Loucy (cell line): ENCODE results near the gene PTPRK.

ENCODE experiments used
- H2AFZ ChIP-seq: fragments of 200-600 bp; sonication (generic); 2 replicates; pipeline ENCODE4 v1.6.0; 2016; ENCODE audit warnings: antibody characterized with exemption, mild to moderate bottlenecking, low read length, moderate library complexity
- H3F3A ChIP-seq: fragments of 200-600 bp; 2 replicates; pipeline ENCODE4 v1.6.0; 2016; ENCODE audit warnings: antibody characterized with exemption, low read depth, mild to moderate bottlenecking
- H3K27me3 ChIP-seq: fragments of 200-600 bp; sonication (generic); 2 replicates; pipeline ENCODE4 v1.6.1; 2014; ENCODE audit warnings: low read length, mild to moderate bottlenecking; ENCODE audit not compliant: insufficient read depth, poor library complexity, severe bottlenecking
- H3K36me3 ChIP-seq: fragments of 200-600 bp; sonication (generic); 2 replicates; pipeline ENCODE4 v1.6.1; 2016; ENCODE audit warnings: low read length; ENCODE audit not compliant: insufficient read depth
- H3K4me1 ChIP-seq: fragments of 200-600 bp; sonication (generic); 2 replicates; pipeline ENCODE4 v1.5.1; 2014; ENCODE audit warnings: low read length, mild to moderate bottlenecking; ENCODE audit not compliant: insufficient read depth, poor library complexity, severe bottlenecking
- H3K4me2 ChIP-seq: fragments of 200-600 bp; sonication (generic); 2 replicates; pipeline ENCODE4 v1.6.0; 2014; ENCODE audit warnings: antibody characterized with exemption, low read length, low read depth, mild to moderate bottlenecking; ENCODE audit not compliant: poor library complexity, severe bottlenecking
- H3K4me3 ChIP-seq: fragments of 200-600 bp; sonication (generic); 2 replicates; pipeline ENCODE4 v1.5.1; 2014; ENCODE audit warnings: low read length, mild to moderate bottlenecking, mixed read lengths; ENCODE audit not compliant: poor library complexity, severe bottlenecking
- H3K79me2 ChIP-seq: fragments of 200-600 bp; sonication (generic); 2 replicates; pipeline ENCODE4 v1.6.1; 2014; ENCODE audit warnings: low read length; ENCODE audit not compliant: insufficient read depth
- H3K9ac ChIP-seq: fragments of 200-600 bp; sonication (generic); 2 replicates; pipeline ENCODE4 v1.6.0; 2014; ENCODE audit warnings: mild to moderate bottlenecking, low read depth, low read length, moderate library complexity; ENCODE audit not compliant: poor library complexity, severe bottlenecking
- H3K9me2 ChIP-seq: fragments of 200-600 bp; sonication (generic); replicated peaks from 2 replicates; pipeline ENCODE4 v1.6.1; 2016; ENCODE audit warnings: low read depth, low read length, mixed read lengths
- H3K9me3 ChIP-seq: fragments of 200-600 bp; sonication (generic); 2 replicates; pipeline ENCODE4 v1.6.1; 2014; ENCODE audit warnings: mild to moderate bottlenecking, antibody characterized with exemption, low read length, low read depth; ENCODE audit not compliant: insufficient read depth
- H4K20me1 ChIP-seq: fragments of 200-600 bp; sonication (generic); 2 replicates; pipeline ENCODE4 v1.6.0; 2014; ENCODE audit warnings: antibody characterized with exemption, low read length, mild to moderate bottlenecking; ENCODE audit not compliant: insufficient read depth, poor library complexity, severe bottlenecking
- EZH2phosphoT487 ChIP-seq: fragments of 200-600 bp; IDR thresholded peaks from 2 replicates; pipeline ENCODE4 v1.6.1; 2018; ENCODE audit warnings: antibody characterized with exemption, mild to moderate bottlenecking, moderate library complexity, borderline replicate concordance
- TF ChIP-seq, protein P1 (sequence below): fragments of 200-600 bp; sonication (generic); conservative IDR thresholded peaks from 2 replicates; pipeline ENCODE4 v1.5.1; 2014; ENCODE audit warnings: mild to moderate bottlenecking, antibody characterized with exemption, low read length

PTPRK gene

DNA sequence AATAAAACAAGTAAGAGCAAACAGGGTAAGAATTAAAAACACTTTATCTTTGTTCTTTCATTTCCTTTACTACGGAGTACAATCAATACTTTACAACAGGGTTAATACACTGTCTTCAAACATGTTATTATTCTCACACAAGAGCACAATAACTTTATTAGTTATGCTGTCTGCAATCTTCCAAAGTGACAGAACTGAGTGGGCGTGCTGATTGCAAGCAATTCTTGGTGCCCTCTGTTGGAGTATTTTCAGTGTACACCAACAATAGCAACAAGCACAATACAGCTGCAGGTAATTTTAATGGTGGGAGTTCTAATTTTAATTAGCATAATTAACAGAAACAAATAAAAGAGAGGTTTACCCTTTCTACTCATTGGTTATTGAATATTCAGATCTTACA is 33.9 kb upstream of the PTPRK start:
- Histone ChIP-seq H3K79me2 (no peaks in the 10 kb centered on the region), H3K9me2 (no peaks in the 10 kb centered on the region), H3K4me3 (no peak overlapping the region), H3K9me3 (no peaks in the 10 kb centered on the region), H3F3A (no peaks in the 10 kb centered on the region), H3K27me3 (no peaks in the 10 kb centered on the region), H2AFZ (no peak overlapping the region), H3K4me1 (no peaks in the 10 kb centered on the region), H3K36me3 (no peaks in the 10 kb centered on the region), H4K20me1 (no peaks in the 10 kb centered on the region), H3K4me2 (no peak overlapping the region), H3K9ac (no peak overlapping the region)
- TF ChIP-seq EZH2phosphoT487, result no peak
- TF ChIP-seq, protein P1, sequence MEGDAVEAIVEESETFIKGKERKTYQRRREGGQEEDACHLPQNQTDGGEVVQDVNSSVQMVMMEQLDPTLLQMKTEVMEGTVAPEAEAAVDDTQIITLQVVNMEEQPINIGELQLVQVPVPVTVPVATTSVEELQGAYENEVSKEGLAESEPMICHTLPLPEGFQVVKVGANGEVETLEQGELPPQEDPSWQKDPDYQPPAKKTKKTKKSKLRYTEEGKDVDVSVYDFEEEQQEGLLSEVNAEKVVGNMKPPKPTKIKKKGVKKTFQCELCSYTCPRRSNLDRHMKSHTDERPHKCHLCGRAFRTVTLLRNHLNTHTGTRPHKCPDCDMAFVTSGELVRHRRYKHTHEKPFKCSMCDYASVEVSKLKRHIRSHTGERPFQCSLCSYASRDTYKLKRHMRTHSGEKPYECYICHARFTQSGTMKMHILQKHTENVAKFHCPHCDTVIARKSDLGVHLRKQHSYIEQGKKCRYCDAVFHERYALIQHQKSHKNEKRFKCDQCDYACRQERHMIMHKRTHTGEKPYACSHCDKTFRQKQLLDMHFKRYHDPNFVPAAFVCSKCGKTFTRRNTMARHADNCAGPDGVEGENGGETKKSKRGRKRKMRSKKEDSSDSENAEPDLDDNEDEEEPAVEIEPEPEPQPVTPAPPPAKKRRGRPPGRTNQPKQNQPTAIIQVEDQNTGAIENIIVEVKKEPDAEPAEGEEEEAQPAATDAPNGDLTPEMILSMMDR, result peak; percentile 43

DNA sequence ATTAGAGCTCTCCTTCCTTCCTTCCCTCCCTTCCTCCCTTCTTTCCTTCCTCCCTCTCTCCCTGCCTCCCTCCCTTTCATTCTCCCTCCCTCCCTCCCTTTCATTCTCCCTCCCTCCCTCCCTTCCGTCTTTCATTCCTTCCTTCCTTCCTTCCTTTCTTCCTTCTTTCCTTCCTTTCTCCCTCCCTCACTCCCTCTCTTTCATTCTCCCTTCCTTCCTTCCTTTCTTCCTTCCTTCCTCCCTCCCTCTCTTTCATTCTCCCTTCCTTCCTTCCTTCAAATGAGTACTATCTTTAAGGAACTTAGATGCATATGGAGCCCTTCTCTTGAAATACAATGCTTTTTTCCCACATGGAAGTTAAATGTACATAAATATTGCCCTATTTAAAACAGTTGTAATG is 20.9 kb upstream of the PTPRK start:
- TF ChIP-seq EZH2phosphoT487, result no peak
- TF ChIP-seq, protein P1, result no peak
- H3K9me2 ChIP-seq, result no peaks in the 10 kb centered on the region
- H3K36me3 ChIP-seq, result no peaks in the 10 kb centered on the region
- no peak overlapping the region for H3K4me3 ChIP-seq
- H4K20me1 ChIP-seq, result no peaks in the 10 kb centered on the region
- H3K79me2 ChIP-seq, result no peaks in the 10 kb centered on the region
- H3K4me2 ChIP-seq, result no peak overlapping the region
- no peaks in the 10 kb centered on the region for H3F3A ChIP-seq
- peaks cover 4% of the 10 kb centered on the region for H3K4me1 ChIP-seq
- peaks cover 15% of the 10 kb centered on the region for H3K9me3 ChIP-seq
- H3K9ac ChIP-seq, result no peak overlapping the region
- H2AFZ ChIP-seq, result no peak overlapping the region
- H3K27me3 ChIP-seq, result no peaks in the 10 kb centered on the region

DNA sequence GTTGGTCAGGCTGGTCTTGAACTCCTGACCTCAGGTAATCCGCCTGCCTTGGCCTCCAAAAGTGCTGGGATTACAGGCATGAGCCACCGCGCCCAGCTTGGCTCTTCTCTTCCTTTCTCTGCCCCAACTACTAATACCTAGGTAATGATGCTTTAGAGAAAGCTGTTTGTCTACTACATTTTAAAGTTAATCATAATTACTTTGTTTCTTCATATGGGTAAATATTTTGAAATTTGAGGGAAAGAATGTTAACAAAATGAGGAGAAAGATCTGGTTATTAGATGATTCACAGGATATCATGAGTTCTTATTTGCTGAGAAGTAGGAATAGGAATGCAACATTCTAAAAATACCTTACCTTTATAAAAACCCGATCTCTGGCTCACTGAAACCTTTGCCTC is 18.4 kb upstream of the PTPRK start:
- H3K4me2 ChIP-seq, result no peak overlapping the region
- no peak overlapping the region for H3K9ac ChIP-seq
- no peaks in the 10 kb centered on the region for H3K36me3 ChIP-seq
- H3K4me3 ChIP-seq, result no peak overlapping the region
- no peaks in the 10 kb centered on the region for H3F3A ChIP-seq
- H3K4me1 ChIP-seq, result peaks cover 11% of the 10 kb centered on the region
- H3K79me2 ChIP-seq, result no peaks in the 10 kb centered on the region
- no peak overlapping the region for H2AFZ ChIP-seq
- H3K27me3 ChIP-seq, result no peaks in the 10 kb centered on the region
- no peak for TF ChIP-seq EZH2phosphoT487
- TF ChIP-seq, protein P1, result no peak
- no peaks in the 10 kb centered on the region for H3K9me2 ChIP-seq
- H4K20me1 ChIP-seq, result no peaks in the 10 kb centered on the region
- H3K9me3 ChIP-seq, result no peaks in the 10 kb centered on the region
